IgD-negative memory B cell (primary cell): ENCODE results near the gene CALY. TPM values are rescaled to one million over a fixed set of nuclear protein-coding genes. Genes with fewer than 3 reads are reported as not detected.

Experiments
- H3K27ac Mint-ChIP-seq, 3 donors: one replicate each; pipeline ENCODE4 v1.8.0; 2020 to 2022; ENCODE audit warnings: mild to moderate bottlenecking in 3 of 3, mixed read lengths in 3 of 3, moderate library complexity in 1 of 3
- H3K27me3 Mint-ChIP-seq: one replicate; pipeline ENCODE4 v1.8.0; 2021; ENCODE audit warnings: mixed read lengths
- H3K36me3 Mint-ChIP-seq: one replicate; pipeline ENCODE4 v1.8.0; 2020; ENCODE audit warnings: mild to moderate bottlenecking, mixed read lengths
- H3K4me1 Mint-ChIP-seq, 3 donors: one replicate each; pipeline ENCODE4 v1.8.0; 2020 to 2022; ENCODE audit warnings: mixed read lengths in 3 of 3, mild to moderate bottlenecking in 1 of 3
- H3K4me3 Mint-ChIP-seq, 4 donors: one replicate each; pipeline ENCODE4 v1.8.0; 2020 to 2022; ENCODE audit warnings: mild to moderate bottlenecking in 4 of 4, mixed read lengths in 4 of 4, moderate library complexity in 3 of 4
- H3K9me3 Mint-ChIP-seq, 3 donors: one replicate each; pipeline ENCODE4 v1.8.0; 2020 to 2021; ENCODE audit warnings: mixed read lengths in 3 of 3, mild to moderate bottlenecking in 1 of 3
- polyA plus RNA-seq: library from polyadenylated mRNA; unstranded; fragments of 300-500 nt; fragmentation: Illumina TruSeq; gene quantifications from one replicate; pipeline ENCODE4 v1.2.3, GENCODE V29; 2021

The CALY gene
- polyA plus RNA-seq, 1 donor from 2014 or later, result not detected

GRCh38 chr10:133292919-133293809 lies 43.5 kb downstream of the CALY start:
- Mint-ChIP-seq H3K27ac (peak overlapping the region in 1 of 3 donors; percentile 9), H3K4me1 (no peaks in the 10 kb centered on the region), H3K27me3 (no peaks in the 10 kb centered on the region), H3K36me3 (peaks cover 9% of the 10 kb centered on the region), H3K9me3 (no peaks in the 10 kb centered on the region), H3K4me3 (no peak overlapping the region)

GRCh38 chr10:133289761-133290160 lies 46.9 kb downstream of the CALY start:
- Mint-ChIP-seq H3K27ac (no peak overlapping the region), H3K4me3 (no peak overlapping the region), H3K36me3 (peaks cover 9% of the 10 kb centered on the region), H3K9me3 (no peaks in the 10 kb centered on the region), H3K27me3 (no peaks in the 10 kb centered on the region), H3K4me1 (no peaks in the 10 kb centered on the region)

GRCh38 chr10:133287832-133288500 lies 48.7 kb downstream of the CALY start:
- H3K4me3 Mint-ChIP-seq, result no peak overlapping the region
- H3K27ac Mint-ChIP-seq, result no peak overlapping the region
- no peaks in the 10 kb centered on the region for H3K27me3 Mint-ChIP-seq
- H3K36me3 Mint-ChIP-seq, result peaks cover 9% of the 10 kb centered on the region
- H3K4me1 Mint-ChIP-seq, result no peaks in the 10 kb centered on the region
- H3K9me3 Mint-ChIP-seq, result no peaks in the 10 kb centered on the region

GRCh38 chr10:133286366-133286765 lies 50.3 kb downstream of the CALY start:
- H3K4me1 Mint-ChIP-seq, result no peaks in the 10 kb centered on the region
- peaks cover 9% of the 10 kb centered on the region for H3K36me3 Mint-ChIP-seq
- no peak overlapping the region for H3K4me3 Mint-ChIP-seq
- no peaks in the 10 kb centered on the region for H3K27me3 Mint-ChIP-seq
- H3K9me3 Mint-ChIP-seq, result no peaks in the 10 kb centered on the region
- H3K27ac Mint-ChIP-seq, result peak overlapping the region in 1 of 3 donors; percentile 62

DNA sequence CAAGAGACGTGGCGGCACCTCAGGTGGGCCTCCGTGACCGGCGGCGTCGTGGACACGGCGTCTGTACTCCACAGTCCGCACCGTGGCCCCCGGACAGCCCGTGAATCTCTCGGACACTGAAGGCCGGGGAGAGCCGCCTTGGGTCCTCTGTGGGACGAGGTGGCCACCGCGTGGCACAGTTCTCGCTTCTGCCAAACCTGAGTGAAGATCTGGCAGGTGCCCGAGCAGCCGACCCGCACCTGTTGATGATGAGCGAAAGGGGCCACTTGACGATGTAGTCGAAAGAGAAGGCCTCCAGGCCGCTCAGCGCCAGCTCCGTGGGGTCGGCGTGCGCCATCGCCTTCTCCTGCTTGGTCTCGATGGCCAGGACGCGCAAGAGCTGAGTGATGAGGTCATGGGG lies 51.5 kb downstream of the CALY start:
- Mint-ChIP-seq H3K36me3 (peaks cover 9% of the 10 kb centered on the region), H3K27ac (peak overlapping the region in 1 of 3 donors; percentile 50), H3K4me1 (no peaks in the 10 kb centered on the region), H3K4me3 (no peak overlapping the region), H3K9me3 (no peaks in the 10 kb centered on the region), H3K27me3 (no peaks in the 10 kb centered on the region)

- Mint-ChIP-seq H3K9me3 (no peaks in the 10 kb centered on the region), H3K27ac (no peak overlapping the region), H3K4me1 (peaks cover 4 to 10% (median 9%) of the 10 kb centered on the region in 3 donors), H3K36me3 (peaks cover 9% of the 10 kb centered on the region), H3K4me3 (no peak overlapping the region), H3K27me3 (no peaks in the 10 kb centered on the region)
Observed at GRCh38 chr10:133283931-133284330, 52.8 kb downstream of the CALY start.

GRCh38 chr10:133282846-133283390 lies 53.8 kb downstream of the CALY start:
- H3K27ac Mint-ChIP-seq, result no peak overlapping the region
- peaks cover 14 to 19% (median 19%) of the 10 kb centered on the region in 3 donors for H3K4me1 Mint-ChIP-seq
- no peaks in the 10 kb centered on the region for H3K9me3 Mint-ChIP-seq
- peaks cover 2% of the 10 kb centered on the region for H3K27me3 Mint-ChIP-seq
- H3K36me3 Mint-ChIP-seq, result peaks cover 8% of the 10 kb centered on the region
- H3K4me3 Mint-ChIP-seq, result no peak overlapping the region

DNA sequence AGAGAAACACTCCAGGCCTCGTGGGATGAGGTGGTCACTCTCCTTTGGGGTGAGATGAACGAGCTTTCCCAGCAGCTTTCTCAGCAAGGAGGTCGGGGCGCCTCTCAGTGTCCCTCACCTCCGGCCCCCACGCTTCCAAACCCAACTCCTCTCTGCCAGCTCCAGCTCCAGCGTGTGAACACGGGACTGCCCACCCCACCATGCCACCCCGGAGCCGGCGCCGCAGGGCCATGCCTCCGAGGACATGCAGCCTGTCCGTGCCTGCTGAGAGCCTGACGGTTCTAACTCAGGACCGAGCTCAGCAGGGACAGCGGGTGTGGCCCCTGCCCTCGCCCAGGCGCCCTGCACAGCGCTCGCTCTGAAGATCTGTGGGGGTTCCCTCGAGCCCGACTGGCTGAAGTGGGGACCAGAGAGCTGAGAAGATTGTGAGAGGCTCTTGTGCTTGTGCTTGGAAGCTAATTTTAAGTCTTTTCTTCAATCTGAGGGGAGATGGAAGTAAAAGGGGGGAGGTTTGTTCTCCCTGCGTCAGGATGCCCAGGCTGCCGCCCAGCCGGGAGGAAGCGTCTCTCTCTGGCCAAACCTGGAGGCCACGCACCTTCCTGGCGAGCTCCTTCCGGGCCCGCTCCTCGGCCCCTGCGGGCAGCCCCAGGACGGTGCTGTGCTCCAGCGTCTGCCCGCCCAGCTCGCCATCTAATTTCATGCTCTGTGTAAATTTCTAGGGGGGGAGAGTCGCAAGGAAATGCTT lies 54.9 kb downstream of the CALY start:
- Mint-ChIP-seq H3K4me3 (peak overlapping the region in 1 of 4 donors; percentile 35), H3K27me3 (peaks cover 2% of the 10 kb centered on the region), H3K27ac (peak overlapping the region in 1 of 3 donors; percentile 47), H3K36me3 (peaks cover 6% of the 10 kb centered on the region), H3K9me3 (no peaks in the 10 kb centered on the region), H3K4me1 (peaks cover 17 to 22% (median 21%) of the 10 kb centered on the region in 3 donors)

DNA sequence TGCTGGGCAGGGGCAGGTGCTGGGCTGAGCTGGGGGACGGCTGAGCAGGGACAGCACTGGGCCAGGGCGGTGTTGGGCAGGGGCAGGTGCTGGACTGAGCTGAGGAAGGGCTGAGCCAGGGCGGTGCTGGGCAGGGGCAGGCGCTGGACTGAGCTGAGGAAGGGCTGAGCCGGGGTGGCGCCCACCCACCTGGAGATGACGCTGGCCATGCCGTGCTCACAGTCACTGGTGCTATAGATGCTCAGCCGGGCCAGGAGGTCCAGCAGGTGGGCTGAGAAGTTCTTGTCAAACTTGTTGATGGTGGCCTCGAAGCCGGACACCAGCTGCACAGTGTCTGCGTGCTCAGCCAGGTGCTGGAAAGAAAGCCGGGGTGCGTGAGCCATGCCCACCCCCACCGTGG lies 55.6 kb downstream of the CALY start:
- Mint-ChIP-seq H3K9me3 (no peaks in the 10 kb centered on the region), H3K27me3 (peaks cover 2% of the 10 kb centered on the region), H3K27ac (no peak overlapping the region), H3K4me1 (peaks cover 17 to 22% (median 21%) of the 10 kb centered on the region in 3 donors), H3K4me3 (no peak overlapping the region), H3K36me3 (peaks cover 4% of the 10 kb centered on the region)

DNA sequence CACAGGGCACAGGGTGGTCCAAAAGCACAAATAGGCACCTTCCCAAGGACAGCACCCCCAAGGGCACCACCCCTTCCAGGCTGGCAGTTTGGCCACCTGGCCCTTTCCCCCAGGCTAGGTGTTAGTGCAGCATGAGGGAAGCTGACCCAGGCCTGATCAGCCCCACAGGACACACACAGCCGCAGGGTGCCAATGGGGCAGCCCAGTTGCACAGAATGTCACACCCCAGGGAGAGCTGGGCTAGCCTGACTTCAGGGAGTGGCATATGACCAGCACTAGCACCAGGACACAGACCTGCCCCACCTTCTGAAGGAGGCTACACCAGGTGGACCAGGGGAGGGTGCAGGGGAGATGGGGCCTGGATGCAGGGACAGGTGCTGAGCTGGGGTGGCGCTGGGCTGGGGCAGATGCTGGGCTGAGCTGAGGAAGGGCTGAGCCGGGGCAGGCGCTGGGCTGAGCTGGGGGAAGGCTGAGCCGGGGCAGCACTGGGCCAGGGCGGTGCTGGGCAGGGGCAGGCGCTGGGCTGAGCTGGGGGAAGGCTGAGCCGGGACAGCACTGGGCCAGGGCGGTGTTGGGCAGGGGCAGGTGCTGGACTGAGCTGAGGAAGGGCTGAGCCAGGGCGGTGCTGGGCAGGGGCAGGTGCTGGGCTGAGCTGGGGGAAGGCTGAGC lies 56.2 kb downstream of the CALY start:
- Mint-ChIP-seq H3K27ac (no peak overlapping the region), H3K36me3 (peaks cover under 1% of the 10 kb centered on the region), H3K9me3 (no peaks in the 10 kb centered on the region), H3K4me3 (no peak overlapping the region), H3K27me3 (peaks cover 2% of the 10 kb centered on the region), H3K4me1 (peaks cover 17 to 22% (median 21%) of the 10 kb centered on the region in 3 donors)

DNA sequence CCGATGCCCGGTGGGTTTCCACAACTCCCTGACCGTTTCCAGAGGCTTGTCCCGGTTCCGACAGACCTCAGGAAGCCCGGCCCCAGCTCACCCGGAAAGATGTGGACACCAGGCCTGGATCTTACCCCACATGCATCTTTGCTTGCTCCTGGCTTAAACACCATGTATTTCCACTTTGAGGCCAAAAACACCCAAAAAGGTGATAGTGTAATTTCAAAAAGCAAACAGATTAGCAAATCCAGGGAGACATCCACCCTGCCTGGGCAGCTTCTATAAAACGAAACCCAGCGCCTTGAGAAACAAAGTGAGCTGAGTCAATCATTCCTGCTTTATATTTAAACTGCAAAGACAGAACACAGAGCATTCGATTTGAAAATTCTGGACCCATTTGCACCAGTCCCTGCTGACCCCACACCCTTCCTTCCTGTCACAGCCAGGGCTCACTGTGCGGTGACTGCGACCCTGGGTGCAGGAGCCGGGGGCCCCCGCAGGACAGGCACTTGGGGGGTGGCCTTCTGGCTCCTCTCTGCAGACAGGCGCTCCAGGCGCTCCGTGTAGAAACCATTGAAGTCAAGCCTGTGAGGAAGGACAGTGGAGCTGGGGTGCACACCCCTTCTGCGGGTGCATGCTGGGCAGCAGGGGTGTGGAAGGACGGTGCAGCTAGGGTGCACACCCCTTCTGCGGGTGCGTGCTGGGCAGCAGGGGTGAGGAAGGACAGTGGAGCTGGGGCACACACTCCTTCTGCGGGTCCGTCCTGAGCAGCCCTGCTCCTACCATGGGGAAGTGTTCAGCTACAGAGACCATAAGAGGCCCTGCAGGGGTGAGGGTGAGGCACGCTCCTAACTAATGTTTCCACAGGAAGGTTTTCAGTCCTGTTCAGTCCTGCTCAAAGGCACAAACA lies 57.1 kb downstream of the CALY start:
- Mint-ChIP-seq H3K27me3 (peaks cover 2% of the 10 kb centered on the region), H3K4me1 (peaks cover 17 to 25% (median 22%) of the 10 kb centered on the region in 3 donors), H3K36me3 (no peaks in the 10 kb centered on the region), H3K9me3 (no peaks in the 10 kb centered on the region), H3K27ac (peak overlapping the region; percentile 53 to 98 (median 98)), H3K4me3 (peak overlapping the region in 3 of 4 donors; percentile 45 to 91 (median 65))

DNA sequence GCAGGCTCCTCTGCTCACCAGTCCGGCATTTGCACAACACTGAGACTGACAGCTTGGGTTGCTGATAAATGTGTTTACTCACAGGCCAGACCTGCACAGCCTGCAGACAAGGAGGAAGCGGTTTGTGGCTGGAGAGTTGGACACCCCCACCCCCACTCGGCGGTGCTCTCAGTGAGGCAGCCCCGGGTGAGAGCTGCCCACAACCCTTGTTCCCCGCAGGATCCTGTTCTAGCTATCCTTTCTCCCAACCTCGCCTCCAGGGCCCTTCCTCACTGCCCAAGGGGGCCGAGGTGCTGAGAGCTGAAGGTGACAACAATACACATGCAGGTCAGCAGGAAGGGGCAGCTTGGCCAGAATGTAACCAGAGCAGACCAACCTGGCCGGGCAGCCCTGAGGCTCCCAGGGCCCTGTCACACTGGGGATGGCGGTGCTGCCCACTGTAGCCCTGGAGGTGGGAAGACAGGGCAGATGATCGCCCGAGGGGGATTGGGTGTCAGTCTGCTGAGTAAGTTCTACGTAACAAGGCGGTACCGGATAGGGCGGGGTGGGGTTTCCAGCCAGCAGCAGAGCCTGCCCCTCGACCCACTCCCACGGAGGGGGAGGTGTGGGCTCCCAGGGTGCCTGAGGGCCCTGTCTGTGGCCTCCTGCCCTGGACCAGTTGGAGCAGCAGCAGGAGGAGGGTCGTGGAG lies 58.0 kb downstream of the CALY start:
- H3K9me3 Mint-ChIP-seq, result no peaks in the 10 kb centered on the region
- peaks cover 17 to 25% (median 22%) of the 10 kb centered on the region in 3 donors for H3K4me1 Mint-ChIP-seq
- peak overlapping the region; percentile 96 to 98 (median 98) for H3K27ac Mint-ChIP-seq
- H3K36me3 Mint-ChIP-seq, result no peaks in the 10 kb centered on the region
- H3K27me3 Mint-ChIP-seq, result peaks cover 2% of the 10 kb centered on the region
- H3K4me3 Mint-ChIP-seq, result peak overlapping the region; percentile 81 to 92 (median 91)

DNA sequence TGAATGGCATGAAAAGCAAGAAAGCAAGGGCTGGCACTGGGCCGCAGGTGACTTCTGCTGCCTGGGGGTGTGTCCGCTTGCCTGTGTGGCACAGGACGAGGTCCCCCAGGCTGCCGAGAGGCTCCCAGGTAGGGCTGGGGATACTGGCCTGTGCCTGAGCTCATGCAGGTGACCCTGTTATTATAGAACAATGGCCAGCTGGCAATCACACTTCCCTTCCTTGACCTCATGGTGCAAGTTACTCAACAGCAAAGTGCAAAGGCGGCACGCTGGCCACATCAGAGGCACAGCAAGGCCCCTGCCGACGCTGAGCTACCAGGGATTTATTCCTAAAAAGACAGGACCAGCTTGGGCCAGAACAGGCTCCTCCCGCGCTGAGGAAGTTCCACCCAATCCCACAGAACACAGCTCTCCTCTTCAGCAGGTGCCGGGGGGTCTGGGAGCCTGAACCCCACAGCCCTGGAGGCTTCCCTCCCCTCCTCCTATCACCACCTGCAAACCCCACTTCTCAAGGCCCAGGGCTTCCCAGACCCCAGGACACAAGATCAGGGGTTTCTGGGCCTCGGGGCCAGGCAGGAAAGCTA lies 58.6 kb downstream of the CALY start:
- Mint-ChIP-seq H3K4me1 (peaks cover 17 to 25% (median 22%) of the 10 kb centered on the region in 3 donors), H3K27ac (peak overlapping the region; percentile 96 to 98 (median 98)), H3K4me3 (peak overlapping the region; percentile 81 to 92 (median 91)), H3K27me3 (peaks cover 2% of the 10 kb centered on the region), H3K9me3 (no peaks in the 10 kb centered on the region), H3K36me3 (no peaks in the 10 kb centered on the region)
